Mesenchymal stem cell (in vitro differentiated cells and primary cell): Measurements from ENCODE around the gene IL24.

ENCODE experiments used
- DNase-seq: peaks from one replicate; pipeline ENCODE4 v3.0.0-alpha.2; 2013
- H2AFZ ChIP-seq: one replicate; pipeline ENCODE4 v1.6.1; 2013; ENCODE audit warnings: low read depth, mild to moderate bottlenecking, control low read depth, inconsistent platforms, low read length, moderate library complexity
- H2AK5ac ChIP-seq: 2 replicates; pipeline ENCODE4 v1.6.1; 2013; ENCODE audit warnings: low read length, moderate library complexity, mild to moderate bottlenecking, inconsistent platforms; ENCODE audit not compliant: severe bottlenecking
- H2BK120ac ChIP-seq: one replicate; pipeline ENCODE4 v1.6.1; 2013; ENCODE audit warnings: low read depth, mild to moderate bottlenecking, inconsistent platforms, low read length, moderate library complexity
- H2BK12ac ChIP-seq, 2 experiments: one replicate each; pipeline ENCODE4 v1.6.1; 2013; ENCODE audit warnings: inconsistent platforms in 2 of 2, low read length in 2 of 2, mild to moderate bottlenecking in 2 of 2, moderate library complexity in 2 of 2, control low read depth in 1 of 2
- H2BK15ac ChIP-seq: one replicate; pipeline ENCODE4 v1.6.1; 2013; ENCODE audit warnings: mild to moderate bottlenecking, low read depth, inconsistent platforms; ENCODE audit not compliant: poor library complexity, severe bottlenecking
- H2BK5ac ChIP-seq: 2 replicates; pipeline ENCODE4 v1.6.1; 2013; ENCODE audit warnings: low read depth, mild to moderate bottlenecking, low read length, control low read depth, inconsistent platforms; ENCODE audit not compliant: poor library complexity, severe bottlenecking
- H3K14ac ChIP-seq, 2 experiments: one replicate each; pipeline ENCODE4 v1.6.1; 2013; ENCODE audit warnings: inconsistent platforms in 2 of 2, low read length in 2 of 2, control low read depth in 1 of 2, mild to moderate bottlenecking in 1 of 2, moderate library complexity in 1 of 2
- H3K18ac ChIP-seq, 2 experiments: one replicate each; pipeline ENCODE4 v1.6.1; 2013; ENCODE audit warnings: inconsistent platforms in 2 of 2, low read length in 2 of 2, control low read depth in 1 of 2, low read depth in 1 of 2, mild to moderate bottlenecking in 1 of 2
- H3K23ac ChIP-seq, 2 experiments: one replicate each; pipeline ENCODE4 v1.6.1; 2013; ENCODE audit warnings: inconsistent platforms in 2 of 2, low read length in 2 of 2, mild to moderate bottlenecking in 2 of 2, moderate library complexity in 2 of 2, control low read depth in 1 of 2
- H3K27ac ChIP-seq: 2 replicates; pipeline ENCODE4 v1.5.1; 2013; ENCODE audit warnings: mild to moderate bottlenecking, moderate library complexity, low read length, control low read depth, inconsistent platforms; ENCODE audit not compliant: poor library complexity, severe bottlenecking
- H3K27me3 ChIP-seq, 2 experiments: 2 replicates each; pipeline versions ENCODE4 v1.6.1 to v1.7.0; 2013; ENCODE audit warnings: low read length in 2 of 2, mild to moderate bottlenecking in 2 of 2, moderate library complexity in 2 of 2, control low read depth in 1 of 2, inconsistent platforms in 1 of 2; ENCODE audit not compliant: control insufficient read depth in 1 of 2, insufficient read depth in 1 of 2
- H3K36me3 ChIP-seq, 2 experiments: 2 replicates each; pipeline versions ENCODE4 v1.6.1 to v1.7.0; 2013; ENCODE audit warnings: low read length in 2 of 2, control low read depth in 1 of 2, inconsistent platforms in 1 of 2, low read depth in 1 of 2, mild to moderate bottlenecking in 1 of 2; ENCODE audit not compliant: insufficient read depth in 2 of 2, control insufficient read depth in 1 of 2
- H3K4ac ChIP-seq, 2 experiments: one replicate each; pipeline ENCODE4 v1.6.1; 2013; ENCODE audit warnings: inconsistent platforms in 2 of 2, low read length in 2 of 2, mild to moderate bottlenecking in 2 of 2, moderate library complexity in 2 of 2, control low read depth in 1 of 2, low read depth in 1 of 2
- H3K4me1 ChIP-seq: 2 replicates; pipeline ENCODE4 v1.6.1; 2013; ENCODE audit warnings: low read depth, low read length, control low read depth; ENCODE audit not compliant: control insufficient read depth, insufficient read depth
- H3K4me2 ChIP-seq: 2 replicates; pipeline ENCODE4 v1.6.1; 2013; ENCODE audit warnings: low read length, mild to moderate bottlenecking, inconsistent platforms; ENCODE audit not compliant: poor library complexity, severe bottlenecking
- H3K4me3 ChIP-seq, 2 experiments: 2 replicates each; pipeline versions ENCODE4 v1.5.1 to v1.7.0; 2013; ENCODE audit warnings: low read length in 2 of 2, mild to moderate bottlenecking in 2 of 2, control low read depth in 1 of 2, low read depth in 1 of 2; ENCODE audit not compliant: insufficient read depth in 1 of 2
- H3K79me1 ChIP-seq: replicated peaks from 2 replicates; pipeline ENCODE4 v1.6.1; 2013; ENCODE audit warnings: mild to moderate bottlenecking, control low read depth, low read length, inconsistent platforms; ENCODE audit not compliant: poor library complexity, severe bottlenecking
- H3K9ac ChIP-seq: 2 replicates; pipeline ENCODE4 v1.7.0; 2013; ENCODE audit warnings: mild to moderate bottlenecking, low read length, moderate library complexity
- H3K9me3 ChIP-seq: 2 replicates; pipeline ENCODE4 v1.7.0; 2013; ENCODE audit warnings: mild to moderate bottlenecking, low read length; ENCODE audit not compliant: control insufficient read depth
- H4K8ac ChIP-seq: one replicate; pipeline ENCODE4 v1.6.1; 2013; ENCODE audit warnings: inconsistent platforms, mild to moderate bottlenecking, low read length, moderate library complexity
- H4K91ac ChIP-seq: one replicate; pipeline ENCODE4 v1.6.1; 2013; ENCODE audit warnings: mild to moderate bottlenecking, low read length, inconsistent platforms
- WGBS: methylation state at CpG from one replicate; pipeline ENCODE4 v1.1.7; 2013; ENCODE audit warnings: mixed read lengths; 5-methylcytosine and 5-hydroxymethylcytosine counted together

The IL24 gene

GRCh38 chr1:206911064-206911663, 13.9 kb downstream of the IL24 start:
- no peak overlapping the region for H4K91ac ChIP-seq
- no peak overlapping the region for H2BK120ac ChIP-seq
- no peak overlapping the region for H2AK5ac ChIP-seq
- peak; percentile 71 for DNase-seq
- no peaks in the 10 kb centered on the region for H3K9me3 ChIP-seq
- no peaks in the 10 kb centered on the region for H3K79me1 ChIP-seq
- H3K36me3 ChIP-seq, result peaks cover 0 to 5% of the 10 kb centered on the region in 2 experiments
- no peak overlapping the region for H3K4me2 ChIP-seq
- no peak overlapping the region for H3K4me3 ChIP-seq
- H3K9ac ChIP-seq, result no peak overlapping the region
- WGBS, result no CpG with 5 or more reads among the region's 1 CpG
- no peak overlapping the region for H3K14ac ChIP-seq
- no peak overlapping the region for H2BK5ac ChIP-seq
- H4K8ac ChIP-seq, result no peak overlapping the region
- H2BK15ac ChIP-seq, result no peak overlapping the region
- no peak overlapping the region for H3K4ac ChIP-seq
- no peak overlapping the region for H2BK12ac ChIP-seq
- no peak overlapping the region for H3K27ac ChIP-seq
- H3K4me1 ChIP-seq, result peaks cover 11% of the 10 kb centered on the region
- H3K27me3 ChIP-seq, result peaks cover 41 to 51% of the 10 kb centered on the region in 2 experiments
- no peak overlapping the region for H3K18ac ChIP-seq
- no peak overlapping the region for H3K23ac ChIP-seq
- H2AFZ ChIP-seq, result no peak overlapping the region

- WGBS, result 27% methylated on average over 7 of the region's 7 CpGs
- Histone ChIP-seq H3K27me3 (peaks cover 43 to 64% of the 10 kb centered on the region in 2 experiments), H3K14ac (no peak overlapping the region), H3K4me2 (no peak overlapping the region), H3K18ac (no peak overlapping the region), H3K79me1 (no peaks in the 10 kb centered on the region), H4K91ac (no peak overlapping the region), H2BK120ac (no peak overlapping the region), H3K4me1 (peaks cover 11% of the 10 kb centered on the region), H3K27ac (no peak overlapping the region), H2AK5ac (no peak overlapping the region), H3K9me3 (no peaks in the 10 kb centered on the region), H4K8ac (no peak overlapping the region), H2AFZ (no peak overlapping the region), H2BK5ac (no peak overlapping the region), H2BK15ac (no peak overlapping the region), H2BK12ac (no peak overlapping the region), H3K23ac (peak overlapping the region in 1 of 2 experiments; percentile 23), H3K4ac (no peak overlapping the region), H3K9ac (no peak overlapping the region), H3K36me3 (peaks cover 0 to 5% of the 10 kb centered on the region in 2 experiments), H3K4me3 (no peak overlapping the region)
- peak; percentile 81 for DNase-seq
Observed at GRCh38 chr1:206912445-206913095, 15.3 kb downstream of the IL24 start.

- Histone ChIP-seq H2BK120ac (no peak overlapping the region), H3K23ac (no peak overlapping the region), H3K27ac (no peak overlapping the region), H3K79me1 (no peaks in the 10 kb centered on the region), H3K9me3 (no peaks in the 10 kb centered on the region), H3K4ac (no peak overlapping the region), H2BK5ac (no peak overlapping the region), H3K4me3 (no peak overlapping the region), H2AK5ac (peak overlapping the region; percentile 38), H2BK15ac (no peak overlapping the region), H4K8ac (no peak overlapping the region), H3K9ac (no peak overlapping the region), H3K18ac (no peak overlapping the region), H3K14ac (no peak overlapping the region), H3K4me2 (no peak overlapping the region), H4K91ac (no peak overlapping the region), H3K36me3 (peaks cover 0 to 5% of the 10 kb centered on the region in 2 experiments), H3K27me3 (peaks cover 39 to 66% of the 10 kb centered on the region in 2 experiments), H3K4me1 (peaks cover 11% of the 10 kb centered on the region), H2AFZ (no peak overlapping the region), H2BK12ac (no peak overlapping the region)
- WGBS, result 86% methylated on average over 12 of the region's 12 CpGs
- no peak for DNase-seq
Observed at GRCh38 chr1:206913766-206914537, 16.7 kb downstream of the IL24 start.
